Mesenchymal stem cell (in vitro differentiated cells and primary cell): Measurements from ENCODE around the gene SELENOF.
A peak's percentile ranks its signal among the peaks of the same experiment; 100 is the strongest.

Source experiments
- DNase-seq: peaks from one replicate; pipeline ENCODE4 v3.0.0-alpha.2; 2013
- H2AFZ ChIP-seq: one replicate; pipeline ENCODE4 v1.6.1; 2013; ENCODE audit warnings: low read depth, mild to moderate bottlenecking, control low read depth, inconsistent platforms, low read length, moderate library complexity
- H2AK5ac ChIP-seq: 2 replicates; pipeline ENCODE4 v1.6.1; 2013; ENCODE audit warnings: low read length, moderate library complexity, mild to moderate bottlenecking, inconsistent platforms; ENCODE audit not compliant: severe bottlenecking
- H2BK120ac ChIP-seq: one replicate; pipeline ENCODE4 v1.6.1; 2013; ENCODE audit warnings: low read depth, mild to moderate bottlenecking, inconsistent platforms, low read length, moderate library complexity
- H2BK12ac ChIP-seq, 2 experiments: one replicate each; pipeline ENCODE4 v1.6.1; 2013; ENCODE audit warnings: inconsistent platforms in 2 of 2, low read length in 2 of 2, mild to moderate bottlenecking in 2 of 2, moderate library complexity in 2 of 2, control low read depth in 1 of 2
- H2BK15ac ChIP-seq: one replicate; pipeline ENCODE4 v1.6.1; 2013; ENCODE audit warnings: mild to moderate bottlenecking, low read depth, inconsistent platforms; ENCODE audit not compliant: poor library complexity, severe bottlenecking
- H2BK5ac ChIP-seq: 2 replicates; pipeline ENCODE4 v1.6.1; 2013; ENCODE audit warnings: low read depth, mild to moderate bottlenecking, low read length, control low read depth, inconsistent platforms; ENCODE audit not compliant: poor library complexity, severe bottlenecking
- H3K14ac ChIP-seq, 2 experiments: one replicate each; pipeline ENCODE4 v1.6.1; 2013; ENCODE audit warnings: inconsistent platforms in 2 of 2, low read length in 2 of 2, control low read depth in 1 of 2, mild to moderate bottlenecking in 1 of 2, moderate library complexity in 1 of 2
- H3K18ac ChIP-seq, 2 experiments: one replicate each; pipeline ENCODE4 v1.6.1; 2013; ENCODE audit warnings: inconsistent platforms in 2 of 2, low read length in 2 of 2, control low read depth in 1 of 2, low read depth in 1 of 2, mild to moderate bottlenecking in 1 of 2
- H3K23ac ChIP-seq, 2 experiments: one replicate each; pipeline ENCODE4 v1.6.1; 2013; ENCODE audit warnings: inconsistent platforms in 2 of 2, low read length in 2 of 2, mild to moderate bottlenecking in 2 of 2, moderate library complexity in 2 of 2, control low read depth in 1 of 2
- H3K27ac ChIP-seq: 2 replicates; pipeline ENCODE4 v1.5.1; 2013; ENCODE audit warnings: mild to moderate bottlenecking, moderate library complexity, low read length, control low read depth, inconsistent platforms; ENCODE audit not compliant: poor library complexity, severe bottlenecking
- H3K27me3 ChIP-seq, 2 experiments: 2 replicates each; pipeline versions ENCODE4 v1.6.1 to v1.7.0; 2013; ENCODE audit warnings: low read length in 2 of 2, mild to moderate bottlenecking in 2 of 2, moderate library complexity in 2 of 2, control low read depth in 1 of 2, inconsistent platforms in 1 of 2; ENCODE audit not compliant: control insufficient read depth in 1 of 2, insufficient read depth in 1 of 2
- H3K36me3 ChIP-seq, 2 experiments: 2 replicates each; pipeline versions ENCODE4 v1.6.1 to v1.7.0; 2013; ENCODE audit warnings: low read length in 2 of 2, control low read depth in 1 of 2, inconsistent platforms in 1 of 2, low read depth in 1 of 2, mild to moderate bottlenecking in 1 of 2; ENCODE audit not compliant: insufficient read depth in 2 of 2, control insufficient read depth in 1 of 2
- H3K4ac ChIP-seq, 2 experiments: one replicate each; pipeline ENCODE4 v1.6.1; 2013; ENCODE audit warnings: inconsistent platforms in 2 of 2, low read length in 2 of 2, mild to moderate bottlenecking in 2 of 2, moderate library complexity in 2 of 2, control low read depth in 1 of 2, low read depth in 1 of 2
- H3K4me1 ChIP-seq: 2 replicates; pipeline ENCODE4 v1.6.1; 2013; ENCODE audit warnings: low read depth, low read length, control low read depth; ENCODE audit not compliant: control insufficient read depth, insufficient read depth
- H3K4me2 ChIP-seq: 2 replicates; pipeline ENCODE4 v1.6.1; 2013; ENCODE audit warnings: low read length, mild to moderate bottlenecking, inconsistent platforms; ENCODE audit not compliant: poor library complexity, severe bottlenecking
- H3K4me3 ChIP-seq, 2 experiments: 2 replicates each; pipeline versions ENCODE4 v1.5.1 to v1.7.0; 2013; ENCODE audit warnings: low read length in 2 of 2, mild to moderate bottlenecking in 2 of 2, control low read depth in 1 of 2, low read depth in 1 of 2; ENCODE audit not compliant: insufficient read depth in 1 of 2
- H3K79me1 ChIP-seq: replicated peaks from 2 replicates; pipeline ENCODE4 v1.6.1; 2013; ENCODE audit warnings: mild to moderate bottlenecking, control low read depth, low read length, inconsistent platforms; ENCODE audit not compliant: poor library complexity, severe bottlenecking
- H3K9ac ChIP-seq: 2 replicates; pipeline ENCODE4 v1.7.0; 2013; ENCODE audit warnings: mild to moderate bottlenecking, low read length, moderate library complexity
- H3K9me3 ChIP-seq: 2 replicates; pipeline ENCODE4 v1.7.0; 2013; ENCODE audit warnings: mild to moderate bottlenecking, low read length; ENCODE audit not compliant: control insufficient read depth
- H4K8ac ChIP-seq: one replicate; pipeline ENCODE4 v1.6.1; 2013; ENCODE audit warnings: inconsistent platforms, mild to moderate bottlenecking, low read length, moderate library complexity
- H4K91ac ChIP-seq: one replicate; pipeline ENCODE4 v1.6.1; 2013; ENCODE audit warnings: mild to moderate bottlenecking, low read length, inconsistent platforms
- WGBS: methylation state at CpG from one replicate; pipeline ENCODE4 v1.1.7; 2013; ENCODE audit warnings: mixed read lengths; 5-methylcytosine and 5-hydroxymethylcytosine counted together

SELENOF gene

DNA sequence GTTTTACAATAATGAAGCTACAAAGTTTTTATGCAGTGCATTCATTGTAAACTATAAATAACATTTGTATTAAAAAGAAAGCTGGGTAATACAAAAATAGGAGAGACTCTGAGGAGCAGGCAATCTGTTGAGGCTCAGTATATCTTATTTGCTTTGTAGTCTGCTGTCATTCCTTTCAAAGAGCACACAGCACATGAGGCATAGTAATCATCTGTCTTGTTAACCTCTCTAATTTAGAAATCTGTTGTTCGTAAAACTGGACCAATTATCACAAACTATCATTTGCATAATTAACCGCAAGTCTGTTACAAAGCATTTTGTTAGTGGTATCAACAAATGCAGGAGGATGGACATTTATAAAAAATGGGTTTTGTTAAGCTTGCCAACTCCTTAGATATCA lies 51.0 kb downstream of the SELENOF start:
- H3K14ac ChIP-seq, result no peak overlapping the region

DNA sequence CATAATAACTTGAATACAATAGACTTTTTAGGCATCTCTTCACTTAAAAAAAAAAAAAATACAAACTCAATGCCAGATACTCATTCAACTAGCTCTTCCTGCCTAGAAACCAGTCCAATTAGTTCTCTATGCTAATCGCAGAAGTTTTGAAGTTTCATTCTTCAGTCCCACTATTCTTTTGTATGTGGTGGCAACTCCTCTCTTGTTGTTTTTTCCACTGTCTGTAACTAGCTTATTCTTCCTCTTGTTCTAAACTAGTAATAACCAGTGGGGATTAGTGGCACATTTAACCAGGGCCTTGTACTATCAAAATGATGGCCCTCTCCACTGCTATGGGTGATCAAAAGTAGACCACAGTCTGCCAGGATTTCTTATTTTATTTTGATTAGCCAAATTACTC lies 52.5 kb downstream of the SELENOF start:
- peaks cover 3 to 32% of the 10 kb centered on the region in 2 experiments for H3K36me3 ChIP-seq
- H2BK5ac ChIP-seq, result no peak overlapping the region
- H3K18ac ChIP-seq, result no peak overlapping the region
- H3K4me3 ChIP-seq, result no peak overlapping the region
- H2BK12ac ChIP-seq, result no peak overlapping the region
- DNase-seq, result no peak
- no peak overlapping the region for H2BK120ac ChIP-seq
- no peak overlapping the region for H2AFZ ChIP-seq
- no peak overlapping the region for H4K8ac ChIP-seq
- no peak overlapping the region for H3K4me2 ChIP-seq
- no peak overlapping the region for H2AK5ac ChIP-seq
- H3K4me1 ChIP-seq, result no peaks in the 10 kb centered on the region
- no peak overlapping the region for H3K9ac ChIP-seq
- H3K27me3 ChIP-seq, result no peaks in the 10 kb centered on the region
- H3K23ac ChIP-seq, result no peak overlapping the region
- no peak overlapping the region for H3K14ac ChIP-seq
- no peak overlapping the region for H4K91ac ChIP-seq
- no peak overlapping the region for H2BK15ac ChIP-seq
- WGBS, result 100% methylated on average over 1 of the region's 1 CpG
- H3K9me3 ChIP-seq, result no peaks in the 10 kb centered on the region
- peaks cover 4% of the 10 kb centered on the region for H3K79me1 ChIP-seq
- H3K27ac ChIP-seq, result no peak overlapping the region
- H3K4ac ChIP-seq, result no peak overlapping the region

More for the DNA sequence above, 51.0 kb downstream of the SELENOF start:
- Histone ChIP-seq H3K23ac (no peak overlapping the region), H2AK5ac (no peak overlapping the region), H3K9me3 (no peaks in the 10 kb centered on the region), H3K4me3 (no peak overlapping the region), H3K27me3 (no peaks in the 10 kb centered on the region), H2BK5ac (no peak overlapping the region), H2BK120ac (no peak overlapping the region), H3K9ac (no peak overlapping the region), H3K36me3 (peaks cover 3 to 32% of the 10 kb centered on the region in 2 experiments), H2BK12ac (no peak overlapping the region), H3K18ac (no peak overlapping the region), H3K27ac (no peak overlapping the region), H4K8ac (no peak overlapping the region), H3K4me1 (no peaks in the 10 kb centered on the region), H3K4me2 (no peak overlapping the region), H2BK15ac (no peak overlapping the region), H4K91ac (no peak overlapping the region), H3K79me1 (peaks cover 4% of the 10 kb centered on the region), H2AFZ (no peak overlapping the region), H3K4ac (no peak overlapping the region)
- WGBS, result no CpG with 5 or more reads among the region's 2 CpGs
- no peak for DNase-seq

DNA sequence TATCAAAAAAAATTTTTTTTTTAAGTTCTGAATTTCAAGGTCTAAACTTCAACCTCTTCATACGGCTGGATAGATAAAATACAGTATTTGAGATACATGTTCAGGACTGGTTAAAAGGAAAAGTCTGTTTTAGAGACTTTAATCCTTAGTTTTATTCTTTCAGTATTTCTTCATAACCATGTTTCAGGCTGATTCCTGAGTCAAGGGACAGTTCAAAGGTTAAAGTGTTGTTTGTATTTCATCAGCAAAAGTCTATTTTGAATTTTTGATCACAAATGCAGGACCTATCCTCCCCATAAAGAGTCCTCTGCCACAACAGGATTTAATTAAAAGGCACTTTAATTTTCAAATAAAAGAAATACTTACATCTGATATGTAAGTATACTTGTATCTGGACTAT lies 53.5 kb downstream of the SELENOF start:
- no peaks in the 10 kb centered on the region for H3K4me1 ChIP-seq

DNA sequence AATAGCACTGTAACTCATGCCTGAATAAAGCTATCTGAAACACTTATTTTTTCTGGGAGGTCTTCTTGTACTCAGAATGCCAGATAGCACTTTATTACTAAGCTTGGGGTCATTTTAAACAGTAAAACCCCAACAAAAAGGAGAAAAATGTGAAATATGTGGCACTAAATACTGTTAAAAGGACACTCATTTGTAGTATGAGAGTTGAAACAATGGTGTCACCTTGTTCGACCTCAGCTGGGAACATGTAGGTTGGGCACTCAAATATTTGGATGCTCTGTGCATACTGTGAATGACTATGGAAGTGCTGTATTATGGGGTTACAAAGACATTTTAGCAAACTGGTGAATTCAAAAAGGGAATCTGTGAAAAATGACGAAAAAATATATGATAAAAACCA lies 53.9 kb downstream of the SELENOF start:
- H3K4me2 ChIP-seq, result no peak overlapping the region
- H2BK120ac ChIP-seq, result no peak overlapping the region
- no peak overlapping the region for H3K4ac ChIP-seq
- no peak overlapping the region for H4K91ac ChIP-seq
- no peak overlapping the region for H2AFZ ChIP-seq
- no peak overlapping the region for H2AK5ac ChIP-seq
- no peaks in the 10 kb centered on the region for H3K27me3 ChIP-seq
- H4K8ac ChIP-seq, result no peak overlapping the region
- no peak overlapping the region for H3K4me3 ChIP-seq
- H3K18ac ChIP-seq, result no peak overlapping the region
- no peak overlapping the region for H3K9ac ChIP-seq
- no peak overlapping the region for H2BK5ac ChIP-seq
- peaks cover 3 to 27% of the 10 kb centered on the region in 2 experiments for H3K36me3 ChIP-seq
- H3K9me3 ChIP-seq, result no peaks in the 10 kb centered on the region
- peaks cover 4% of the 10 kb centered on the region for H3K79me1 ChIP-seq
- no peak overlapping the region for H3K14ac ChIP-seq
- no peak overlapping the region for H3K27ac ChIP-seq
- no peak for DNase-seq
- no peak overlapping the region for H2BK15ac ChIP-seq
- no peaks in the 10 kb centered on the region for H3K4me1 ChIP-seq
- no peak overlapping the region for H2BK12ac ChIP-seq
- WGBS, result 90% methylated on average over 1 of the region's 2 CpGs
- H3K23ac ChIP-seq, result no peak overlapping the region

More for the DNA sequence above, 53.5 kb downstream of the SELENOF start:
- Histone ChIP-seq H3K4me2 (no peak overlapping the region), H3K18ac (no peak overlapping the region), H3K9ac (peak overlapping the region; percentile 45), H3K9me3 (no peaks in the 10 kb centered on the region), H3K79me1 (peaks cover 4% of the 10 kb centered on the region), H3K27me3 (no peaks in the 10 kb centered on the region), H3K27ac (no peak overlapping the region), H2AK5ac (no peak overlapping the region), H2BK15ac (no peak overlapping the region), H2BK120ac (no peak overlapping the region), H3K36me3 (peaks cover 3 to 28% of the 10 kb centered on the region in 2 experiments), H3K4me3 (no peak overlapping the region), H2AFZ (no peak overlapping the region), H4K8ac (no peak overlapping the region), H3K14ac (no peak overlapping the region), H3K4ac (no peak overlapping the region), H2BK5ac (no peak overlapping the region), H4K91ac (no peak overlapping the region), H3K23ac (no peak overlapping the region), H2BK12ac (no peak overlapping the region)
- DNase-seq, result no peak
- no CpG with 5 or more reads among the region's 1 CpG for WGBS
